ENCODE results near the gene ZG16.
A peak's percentile ranks its signal among the peaks of the same experiment; 100 is the strongest.

Gene ZG16

DNA sequence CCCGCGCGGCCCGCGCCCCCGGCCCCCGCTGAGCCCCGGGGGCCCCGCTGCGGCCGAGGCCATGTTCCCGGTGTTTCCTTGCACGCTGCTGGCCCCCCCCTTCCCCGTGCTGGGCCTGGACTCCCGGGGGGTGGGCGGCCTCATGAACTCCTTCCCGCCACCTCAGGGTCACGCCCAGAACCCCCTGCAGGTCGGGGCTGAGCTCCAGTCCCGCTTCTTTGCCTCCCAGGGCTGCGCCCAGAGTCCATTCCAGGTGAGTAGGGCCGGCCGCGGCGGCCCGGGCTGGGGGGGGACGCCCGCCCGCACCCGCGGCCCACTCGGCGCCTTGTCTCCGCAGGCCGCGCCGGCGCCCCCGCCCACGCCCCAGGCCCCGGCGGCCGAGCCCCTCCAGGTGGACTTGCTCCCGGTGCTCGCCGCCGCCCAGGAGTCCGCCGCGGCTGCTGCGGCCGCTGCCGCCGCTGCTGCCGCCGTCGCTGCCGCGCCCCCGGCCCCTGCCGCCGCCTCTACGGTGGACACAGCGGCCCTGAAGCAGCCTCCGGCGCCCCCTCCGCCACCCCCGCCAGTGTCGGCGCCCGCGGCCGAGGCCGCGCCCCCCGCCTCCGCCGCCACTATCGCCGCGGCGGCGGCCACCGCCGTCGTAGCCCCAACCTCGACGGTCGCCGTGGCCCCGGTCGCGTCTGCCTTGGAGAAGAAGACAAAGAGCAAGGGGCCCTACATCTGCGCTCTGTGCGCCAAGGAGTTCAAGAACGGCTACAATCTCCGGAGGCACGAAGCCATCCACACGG is 28.8 kb downstream of the ZG16 start:
- no peak for DNase-seq (ENCODE audit: extremely low read depth, low read depth)
- TF ChIP-seq, protein P1, sequence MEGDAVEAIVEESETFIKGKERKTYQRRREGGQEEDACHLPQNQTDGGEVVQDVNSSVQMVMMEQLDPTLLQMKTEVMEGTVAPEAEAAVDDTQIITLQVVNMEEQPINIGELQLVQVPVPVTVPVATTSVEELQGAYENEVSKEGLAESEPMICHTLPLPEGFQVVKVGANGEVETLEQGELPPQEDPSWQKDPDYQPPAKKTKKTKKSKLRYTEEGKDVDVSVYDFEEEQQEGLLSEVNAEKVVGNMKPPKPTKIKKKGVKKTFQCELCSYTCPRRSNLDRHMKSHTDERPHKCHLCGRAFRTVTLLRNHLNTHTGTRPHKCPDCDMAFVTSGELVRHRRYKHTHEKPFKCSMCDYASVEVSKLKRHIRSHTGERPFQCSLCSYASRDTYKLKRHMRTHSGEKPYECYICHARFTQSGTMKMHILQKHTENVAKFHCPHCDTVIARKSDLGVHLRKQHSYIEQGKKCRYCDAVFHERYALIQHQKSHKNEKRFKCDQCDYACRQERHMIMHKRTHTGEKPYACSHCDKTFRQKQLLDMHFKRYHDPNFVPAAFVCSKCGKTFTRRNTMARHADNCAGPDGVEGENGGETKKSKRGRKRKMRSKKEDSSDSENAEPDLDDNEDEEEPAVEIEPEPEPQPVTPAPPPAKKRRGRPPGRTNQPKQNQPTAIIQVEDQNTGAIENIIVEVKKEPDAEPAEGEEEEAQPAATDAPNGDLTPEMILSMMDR (IDR thresholded peaks at IDR 0.05; ENCODE audit: low read depth, low read length), result no peak

DNA sequence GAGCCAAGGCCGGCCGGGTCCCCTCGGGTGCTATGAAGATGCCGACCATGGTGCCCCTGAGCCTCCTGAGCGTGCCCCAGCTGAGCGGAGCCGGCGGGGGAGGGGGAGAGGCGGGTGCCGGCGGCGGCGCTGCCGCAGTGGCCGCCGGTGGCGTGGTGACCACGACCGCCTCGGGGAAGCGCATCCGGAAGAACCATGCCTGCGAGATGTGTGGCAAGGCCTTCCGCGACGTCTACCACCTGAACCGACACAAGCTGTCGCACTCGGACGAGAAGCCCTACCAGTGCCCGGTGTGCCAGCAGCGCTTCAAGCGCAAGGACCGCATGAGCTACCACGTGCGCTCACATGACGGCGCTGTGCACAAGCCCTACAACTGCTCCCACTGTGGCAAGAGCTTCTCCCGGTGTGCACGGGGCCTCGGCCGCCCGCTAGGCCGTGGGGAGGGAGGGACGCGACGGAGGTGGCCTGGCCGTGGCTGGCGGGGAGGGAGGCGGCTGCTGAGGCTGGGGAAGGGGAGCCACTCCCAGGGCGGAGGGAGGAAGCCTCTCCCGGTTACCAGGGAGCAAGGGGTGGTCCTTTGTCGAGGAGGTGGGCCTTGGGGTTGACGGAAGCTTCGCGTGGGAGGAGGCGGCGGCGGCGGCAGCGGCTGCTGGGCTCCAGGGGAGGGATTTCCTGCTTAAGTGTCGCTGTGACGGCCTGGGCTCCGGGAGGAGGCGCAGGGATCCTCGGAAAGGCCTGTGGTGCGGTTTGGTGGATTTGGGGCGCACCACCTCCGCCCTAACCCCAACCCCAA is 29.6 kb downstream of the ZG16 start:
- peak; percentile 83 for DNase-seq (ENCODE audit: extremely low read depth, low read depth)
- TF ChIP-seq, protein P1 (IDR thresholded peaks at IDR 0.05; ENCODE audit: low read depth, low read length), result peak; percentile 58

DNA sequence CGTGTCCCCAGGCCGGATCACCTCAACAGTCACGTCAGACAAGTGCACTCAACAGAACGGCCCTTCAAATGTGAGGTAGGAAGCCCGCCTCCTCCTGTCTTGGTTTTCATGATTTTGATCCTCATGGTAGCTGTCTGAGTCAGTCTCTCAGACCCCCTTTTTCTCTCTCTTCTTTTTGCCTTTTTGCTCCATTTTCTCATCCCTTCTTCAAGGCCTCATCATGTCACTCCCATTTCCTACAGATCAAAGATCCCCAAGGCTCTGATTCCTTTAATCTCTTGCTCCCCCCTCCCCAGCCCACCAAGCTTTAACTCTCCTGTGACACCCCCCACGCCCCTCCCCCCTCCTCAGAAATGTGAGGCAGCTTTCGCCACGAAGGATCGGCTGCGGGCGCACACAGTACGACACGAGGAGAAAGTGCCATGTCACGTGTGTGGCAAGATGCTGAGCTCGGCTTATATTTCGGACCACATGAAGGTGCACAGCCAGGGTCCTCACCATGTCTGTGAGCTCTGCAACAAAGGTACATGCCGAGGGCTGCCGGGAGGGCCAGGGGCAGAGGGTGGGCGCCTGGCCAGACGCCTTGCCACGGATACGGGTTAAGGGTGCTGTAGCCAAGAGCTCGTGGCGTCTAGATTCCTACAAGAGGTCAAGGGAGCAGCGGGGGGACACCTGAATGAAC is 30.3 kb downstream of the ZG16 start:
- TF ChIP-seq, protein P1 (IDR thresholded peaks at IDR 0.05; ENCODE audit: low read depth, low read length), result no peak
- no peak for DNase-seq (ENCODE audit: extremely low read depth, low read depth)

DNA sequence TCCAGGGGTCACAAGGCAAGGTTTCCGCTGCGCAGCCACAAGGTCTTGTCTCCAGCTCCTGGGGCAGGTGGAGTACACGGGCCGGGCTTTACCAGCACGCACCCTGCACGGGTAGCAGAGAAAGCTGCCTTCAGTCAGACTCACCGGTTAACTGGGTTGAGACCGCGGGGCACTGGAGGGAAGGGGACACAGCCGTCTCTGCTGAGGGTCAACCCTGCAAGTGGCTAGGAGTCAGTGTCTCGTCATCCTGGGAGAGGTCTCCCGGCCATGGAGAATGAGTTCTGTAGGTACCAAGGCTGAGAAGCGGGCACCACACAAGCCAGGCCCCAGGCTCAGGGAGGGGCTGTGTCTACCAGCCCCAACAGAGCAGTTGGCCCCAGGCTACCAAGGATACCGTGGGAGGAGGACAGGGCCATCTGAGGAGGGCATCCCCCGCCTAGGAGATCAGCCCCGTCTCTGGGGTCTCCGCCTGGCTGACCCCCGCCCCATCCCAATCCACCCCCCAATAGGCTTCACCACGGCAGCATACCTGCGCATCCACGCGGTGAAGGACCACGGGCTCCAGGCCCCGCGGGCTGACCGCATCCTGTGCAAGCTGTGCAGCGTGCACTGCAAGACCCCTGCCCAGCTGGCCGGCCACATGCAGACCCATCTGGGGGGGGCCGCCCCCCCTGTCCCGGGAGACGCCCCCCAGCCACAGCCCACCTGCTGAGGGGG is 31.1 kb downstream of the ZG16 start:
- TF ChIP-seq, protein P1 (IDR thresholded peaks at IDR 0.05; ENCODE audit: low read depth, low read length), result no peak
- DNase-seq (ENCODE audit: extremely low read depth, low read depth), result no peak

DNA sequence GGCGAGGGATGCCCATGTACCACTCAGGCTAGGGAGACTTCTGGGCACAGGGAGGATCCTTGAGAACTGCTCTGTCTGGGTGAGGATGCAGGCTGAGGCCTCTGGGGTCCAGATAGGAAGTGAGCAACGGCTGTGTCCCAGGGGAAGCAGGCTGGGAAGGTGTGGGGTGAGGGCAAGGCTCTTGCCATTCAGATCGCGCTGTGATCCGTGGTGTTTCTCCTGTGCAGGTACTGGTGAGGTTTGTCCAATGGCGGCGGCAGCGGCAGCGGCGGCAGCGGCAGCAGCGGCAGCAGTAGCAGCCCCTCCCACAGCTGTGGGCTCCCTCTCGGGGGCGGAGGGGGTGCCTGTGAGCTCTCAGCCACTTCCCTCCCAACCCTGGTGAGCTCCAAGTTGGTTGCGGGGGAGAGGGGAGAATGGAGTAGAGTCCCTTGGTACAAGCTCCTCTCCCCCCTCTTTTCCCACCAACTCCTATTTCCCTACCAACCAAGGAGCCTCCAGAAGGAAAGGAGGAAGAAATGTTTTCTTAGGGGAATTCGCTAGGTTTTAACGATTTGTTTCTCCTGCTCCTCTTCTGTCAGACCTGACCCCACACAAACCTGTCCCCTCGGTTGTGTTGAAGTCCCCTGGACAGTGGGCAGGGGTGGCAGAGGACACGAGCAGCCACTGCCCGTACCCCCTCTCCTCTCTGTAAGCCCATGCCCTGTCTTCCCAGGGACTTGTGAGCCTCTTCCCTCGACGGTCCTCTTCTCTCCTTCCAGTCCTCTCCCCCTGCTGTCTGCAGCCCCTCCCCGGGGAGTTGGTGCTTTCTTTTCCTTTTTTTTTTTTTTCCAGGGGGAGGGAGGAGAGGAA is 32.0 kb downstream of the ZG16 start:
- DNase-seq (ENCODE audit: extremely low read depth, low read depth), result no peak

DNA sequence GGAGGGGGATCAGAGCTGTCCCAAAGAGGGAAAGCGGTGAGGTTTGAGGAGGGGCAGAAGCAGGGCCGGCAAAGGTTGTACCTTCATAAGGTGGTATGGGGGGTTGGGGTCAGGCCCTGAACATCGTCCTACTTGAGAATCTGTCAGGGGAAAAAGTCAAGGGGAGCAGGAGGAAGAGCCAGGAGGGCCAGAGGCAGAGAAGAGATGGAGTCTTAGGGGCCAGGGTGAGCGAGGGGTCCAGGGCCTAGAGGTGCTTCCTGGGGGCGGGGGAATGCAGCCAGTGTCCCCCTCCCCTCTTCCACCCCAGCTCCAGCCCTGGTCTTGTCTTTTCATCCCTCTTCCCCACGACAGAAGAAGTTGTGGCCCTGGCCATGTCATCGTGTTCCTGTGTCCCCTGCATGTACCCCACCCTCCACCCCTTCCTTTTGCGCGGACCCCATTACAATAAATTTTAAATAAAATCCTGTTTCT is 32.7 kb downstream of the ZG16 start:
- no peak for DNase-seq (ENCODE audit: extremely low read depth, low read depth)
- TF ChIP-seq, protein P1 (IDR thresholded peaks at IDR 0.05; ENCODE audit: low read depth, low read length), result no peak

More for the DNA sequence above, 32.0 kb downstream of the ZG16 start:
- TF ChIP-seq, protein P1 (IDR thresholded peaks at IDR 0.05; ENCODE audit: low read depth, low read length), result no peak

Data from AG09319 (cell line).